NT2/D1 (cell line): ENCODE results near the gene SDK1.

Experiments used
- SUZ12 ChIP-seq: IDR thresholded peaks from 2 replicates; pipeline ENCODE4 v1.6.1; 2011; ENCODE audit not compliant: insufficient read length, insufficient read depth; ENCODE audit errors: extremely low read depth
- ZNF274 ChIP-seq: IDR thresholded peaks from 2 replicates; pipeline ENCODE4 v1.6.1; 2011; ENCODE audit warnings: mild to moderate bottlenecking, low read depth, low read length

- no peak for TF ChIP-seq SUZ12
- TF ChIP-seq ZNF274, result no peak
These were observed 1006.5 kb downstream of the SDK1 start for GRCh38 chr7:4307316-4308204.
